ENCODE measurements around the gene BOC.

GRCh38 chr3:113291572-113291971, 80.2 kb downstream of the BOC start:
- TF ChIP-seq CTCF (conservative IDR thresholded peaks at IDR 0.05; ENCODE audit: low read depth, low read length), result no peak
- no peak for TF ChIP-seq EZH2 (IDR thresholded peaks at IDR 0.05; ENCODE audit: low read length, unreplicated experiment)
- no peak for TF ChIP-seq EZH2phosphoT487 (IDR thresholded peaks at IDR 0.05; ENCODE audit: borderline replicate concordance, low read length)
